GM12878 (cell line): ENCODE data around the gene CADM2. TPM values are rescaled to one million over a fixed set of nuclear protein-coding genes. Genes with fewer than 3 reads are reported as not detected.

Experiments
- ATAC-seq: fragments of 200-7000 bp; cut with Tn5 transposase; 3 replicates; pipeline ENCODE4 v1.9.1; 2020; ENCODE audit warnings: mild to moderate bottlenecking, moderate library complexity
- BruUV-seq: library from RNA; stranded (reverse); fragments of 400-500 nt; replicated peaks from 2 replicates; lab custom pipeline; 2021; lab: Mats Ljungman, UMichigan
- CTCF ChIA-PET: fragments of 300-600 bp; sonication (Branson Sonifier 250); formaldehyde crosslinking; extraction: SDS; loops from one replicate; lab custom pipeline; 2021; ENCODE audit warnings: inconsistent platforms; lab: Yijun Ruan, JAX
- POLR2A ChIA-PET: fragments of 350-600 bp; formaldehyde crosslinking; extraction: SDS; loops from one replicate; lab custom pipeline; 2021; ENCODE audit warnings: inconsistent platforms; lab: Charles Lee
- RAD21 ChIA-PET: fragments of 300-600 bp; sonication (Branson Sonifier 250); formaldehyde crosslinking; loops from one replicate; lab custom pipeline; 2023; ENCODE audit warnings: antibody characterized with exemption; ENCODE audit not compliant: unreplicated experiment; lab: Charles Lee
- SMC1A ChIA-PET: fragments of 300-600 bp; sonication (Branson Sonifier 250); formaldehyde crosslinking; loops from one replicate; lab custom pipeline; 2023; ENCODE audit not compliant: unreplicated experiment, uncharacterized antibody; lab: Charles Lee
- DNase-seq: peaks from one replicate; pipeline ENCODE4 v3.0.0-alpha.2; 2011; ENCODE audit warnings: low read depth, low spot score
- FAIRE-seq: peaks from 3 replicates; lab custom pipeline; 2011; peaks lifted over from hg19 to GRCh38; lab: Jason Lieb, UNC
- H2AFZ ChIP-seq: 2 replicates; pipeline ENCODE4 v1.6.0; 2011; ENCODE audit warnings: low read depth, low read length, control low read depth; ENCODE audit not compliant: control insufficient read depth
- H3K27ac ChIP-seq: 2 replicates; pipeline ENCODE4 v1.5.1; 2011; ENCODE audit warnings: control low read depth; ENCODE audit not compliant: control insufficient read depth, insufficient read depth
- H3K27me3 ChIP-seq, 2 experiments: replicated peaks in 1 of 2; 2 replicates each; pipeline versions ENCODE4 v1.6.0 to v1.6.1; 2011; ENCODE audit warnings: low read length in 1 of 2; ENCODE audit not compliant: control insufficient read depth in 2 of 2, insufficient read depth in 2 of 2
- H3K36me3 ChIP-seq, 2 experiments: 2 replicates each; pipeline ENCODE4 v1.5.1; 2011; ENCODE audit warnings: low read length in 1 of 2; ENCODE audit not compliant: control insufficient read depth in 2 of 2, insufficient read depth in 2 of 2
- H3K4me1 ChIP-seq: 2 replicates; pipeline ENCODE4 v1.6.1; 2011; ENCODE audit warnings: mild to moderate bottlenecking, low read length, moderate library complexity, mixed read lengths; ENCODE audit not compliant: control insufficient read depth, insufficient read depth
- H3K4me2 ChIP-seq: 2 replicates; pipeline ENCODE4 v1.6.0; 2011; ENCODE audit warnings: control low read depth; ENCODE audit not compliant: control insufficient read depth, insufficient read depth
- H3K4me3 ChIP-seq: fragments of 200-600 bp; sonication (generic); 2 replicates; pipeline ENCODE4 v1.5.1; 2016
- H3K79me2 ChIP-seq: 2 replicates; pipeline ENCODE4 v1.6.0; 2011; ENCODE audit warnings: low read length; ENCODE audit not compliant: control insufficient read depth, insufficient read depth
- H3K9ac ChIP-seq: 2 replicates; pipeline ENCODE4 v1.8.0; 2011; ENCODE audit warnings: low read length, control low read depth, mixed read lengths; ENCODE audit not compliant: control insufficient read depth, insufficient read depth
- H3K9me3 ChIP-seq: replicated peaks from 3 replicates; pipeline ENCODE4 v1.5.1; 2011; ENCODE audit warnings: mild to moderate bottlenecking, low read length; ENCODE audit not compliant: control insufficient read depth, insufficient read depth
- H4K20me1 ChIP-seq: 2 replicates; pipeline ENCODE4 v1.6.0; 2011; ENCODE audit not compliant: control insufficient read depth, insufficient read depth
- BCL3 ChIP-seq: IDR thresholded peaks from 2 replicates; pipeline ENCODE4 v1.6.1; 2011; ENCODE audit warnings: borderline replicate concordance, low read depth, mild to moderate bottlenecking, moderate library complexity, low read length; ENCODE audit not compliant: insufficient read depth, poor library complexity, severe bottlenecking
- CEBPB ChIP-seq, 2 experiments: fragments of 150-350 bp in 1 of 2; IDR thresholded peaks; 2 replicates each; pipeline ENCODE4 v1.6.1; 2012 to 2014; ENCODE audit warnings: low read depth in 2 of 2, low read length in 2 of 2, borderline replicate concordance in 1 of 2, inconsistent platforms in 1 of 2
- CHD2 ChIP-seq: IDR thresholded peaks from 2 replicates; pipeline ENCODE4 v1.6.1; 2011; ENCODE audit warnings: low read depth, low read length, improper control_type of control experiment, borderline replicate concordance
- CTCF ChIP-seq, 3 experiments: IDR thresholded peaks in 2 of 3; conservative IDR thresholded peaks in 1 of 3; 2 replicates each; pipeline ENCODE4 v1.5.1; 2011; ENCODE audit warnings: low read depth in 3 of 3, low read length in 3 of 3, mild to moderate bottlenecking in 3 of 3, control low read depth in 2 of 3, moderate library complexity in 2 of 3, inconsistent platforms in 1 of 3, mixed read lengths in 1 of 3; ENCODE audit not compliant: control insufficient read depth in 2 of 3, insufficient read depth in 1 of 3; ENCODE audit errors: extremely low read depth in 1 of 3
- ELK1 ChIP-seq: IDR thresholded peaks from 2 replicates; pipeline ENCODE4 v1.6.1; 2012; ENCODE audit warnings: low read depth, low read length, improper control_type of control experiment
- PBX3 ChIP-seq: IDR thresholded peaks from 2 replicates; pipeline ENCODE4 v1.6.1; 2011; ENCODE audit warnings: mild to moderate bottlenecking, low read depth, low read length, moderate library complexity; ENCODE audit not compliant: insufficient replicate concordance
- SIN3A ChIP-seq: IDR thresholded peaks from 2 replicates; pipeline ENCODE4 v1.6.1; 2012; ENCODE audit warnings: low read depth, low read length, improper control_type of control experiment
- ZBTB4 ChIP-seq: fragments of 450-650 bp; formaldehyde crosslinking; IDR thresholded peaks from 2 replicates; pipeline ENCODE4 v1.4.0; 2022; ENCODE audit warnings: mild to moderate bottlenecking, moderate library complexity
- ZBTB40 ChIP-seq: fragments of 450-650 bp; IDR thresholded peaks from 2 replicates; pipeline ENCODE4 v1.6.1; 2016; ENCODE audit warnings: mild to moderate bottlenecking, moderate library complexity, borderline replicate concordance
- in situ Hi-C: fragments of 300-500 bp; cut with MboI; formaldehyde crosslinking; loops from 9 replicates; pipeline ENCODE4 v1.14.3; 2018; ENCODE audit warnings: mixed read lengths
- intact Hi-C: fragments of 100-400 bp; cut with micrococcal nuclease; formaldehyde crosslinking; loops from one replicate; pipeline ENCODE4 v1.14.2; 2022; ENCODE audit not compliant: unreplicated experiment
- polyA plus RNA-seq, 11 experiments: library from polyadenylated mRNA; depleted of rRNA in 4 of 11; unstranded in 6 of 11; stranded (reverse) in 5 of 11; fragments of >200 nt; fragmentation: Nextera tagmentation in 4 of 11; fragmentation: Illumina TruSeq in 1 of 11; extraction: Ambion mirVana in 4 of 11; extraction: Trizol in 1 of 11; gene quantifications; 1 replicate in 1 of 11; 2 replicates in 10 of 11; pipeline versions ENCODE4 v1.2.1 to v1.2.3, GENCODE V29; 2011 to 2016; ENCODE audit warnings: inconsistent platforms in 2 of 11, missing spikeins in 2 of 11, low read depth in 1 of 11
- total RNA-seq, 4 experiments: library from RNA; depleted of rRNA in 3 of 4; stranded (reverse); fragments of >200 nt in 3 of 4; fragmentation: Illumina TruSeq in 1 of 4; extraction: Trizol in 1 of 4; gene quantifications; 2 replicates each; pipeline versions ENCODE4 v1.2.1 to v1.2.3, GENCODE V29; 2013 to 2021

The CADM2 gene
- total and polyA plus RNA-seq, 10 of the 15 experiments (the other 5 are each of a cell fraction or from before 2014, with no cell fraction given), result 0.13 TPM; not detected in 9

- H4K20me1 ChIP-seq, result no peaks in the 10 kb centered on the region
- BruUV-seq, result no TSS peak
- no peaks in the 10 kb centered on the region; a peak in 1 of 4 replicates for H3K27me3 ChIP-seq
- no peak overlapping the region for H3K9ac ChIP-seq
- FAIRE-seq, result no peak
- H3K27ac ChIP-seq, result no peak overlapping the region
- ChIA-PET RAD21 (no interaction called here), POLR2A (no interaction called here), SMC1A (interaction anchor here (1.2 to 1.7 kb wide), 3 partner anchors 12 to 48 kb away, joined by 3 to 4 read pairs (median 3); no protein-coding TSS in a partner anchor), CTCF (interaction anchor here (1.0 kb wide), 1 partner anchor 11 kb away, joined by 3 read pairs; no protein-coding TSS in a partner anchor)
- H2AFZ ChIP-seq, result no peak overlapping the region
- H3K9me3 ChIP-seq, result no peaks in the 10 kb centered on the region
- in situ Hi-C loops, result no loop called here
- intact Hi-C loops, result no loop called here
- ATAC-seq, result no peak
- no peaks in the 10 kb centered on the region for H3K4me1 ChIP-seq
- no peaks in the 10 kb centered on the region for H3K79me2 ChIP-seq
- no peaks in the 10 kb centered on the region for H3K36me3 ChIP-seq
- H3K4me2 ChIP-seq, result no peak overlapping the region
- DNase-seq, result no peak
- no peak overlapping the region for H3K4me3 ChIP-seq
- TF ChIP-seq CEBPB (IDR thresholded peaks at IDR 0.05; ENCODE audit: borderline replicate concordance in 1 of 2, low read depth in 2 of 2, low read length in 2 of 2), result no peak
- no peak for TF ChIP-seq ZBTB40
- TF ChIP-seq PBX3, result no peak
- no peak for TF ChIP-seq CTCF (IDR thresholded peaks at IDR 0.05 in 2 of 3, conservative IDR thresholded peaks at IDR 0.05 in 1 of 3; ENCODE audit: control insufficient read depth in 2 of 3, extremely low read depth in 1 of 3, insufficient read depth in 1 of 3, low read depth in 3 of 3, low read length in 3 of 3)
- no peak for TF ChIP-seq CHD2
- TF ChIP-seq ELK1, result no peak
- TF ChIP-seq BCL3, result no peak
- no peak for TF ChIP-seq ZBTB4 (CRISPR knock-in tag)
- TF ChIP-seq SIN3A, result no peak
Measured at GRCh38 chr3:85516146-85516545, 557.4 kb downstream of the CADM2 start.
